Stimulated activated naive B cell treated with anti-CD40 and anti-IgM and Interleukin-4, amounts not matched to agents 10 μg/mL and 1 μg/mL and 100 μg/mL, for 72 hours (primary cell): Measurements from ENCODE around the gene BUB1B.

Experiments used
- ATAC-seq, 2 donors: fragments of 150-1000 bp; cut with Tn5 transposase; replicated peaks; 2 replicates each; pipeline ENCODE4 v1.10.0; 2021; ENCODE audit warnings: moderate library complexity in 1 of 2
- DNase-seq: peaks from one replicate; pipeline ENCODE4 v3.0.0; 2021
- H3K27ac Mint-ChIP-seq: one replicate; pipeline ENCODE4 v1.8.0; 2022; ENCODE audit warnings: mild to moderate bottlenecking, mixed read lengths
- H3K27me3 Mint-ChIP-seq, 2 donors: one replicate each; pipeline ENCODE4 v1.8.0; 2022; ENCODE audit warnings: mixed read lengths in 2 of 2
- H3K36me3 Mint-ChIP-seq, 2 donors: one replicate each; pipeline ENCODE4 v1.8.0; 2022; ENCODE audit warnings: mixed read lengths in 2 of 2, mild to moderate bottlenecking in 1 of 2
- H3K4me1 Mint-ChIP-seq, 2 donors: one replicate each; pipeline ENCODE4 v1.8.0; 2022; ENCODE audit warnings: mixed read lengths in 2 of 2, mild to moderate bottlenecking in 1 of 2
- H3K4me3 Mint-ChIP-seq, 2 donors: one replicate each; pipeline ENCODE4 v1.8.0; 2022; ENCODE audit warnings: mild to moderate bottlenecking in 2 of 2, mixed read lengths in 2 of 2, moderate library complexity in 1 of 2
- H3K9me3 Mint-ChIP-seq, 2 donors: one replicate each; pipeline ENCODE4 v1.8.0; 2022; ENCODE audit warnings: mixed read lengths in 2 of 2, mild to moderate bottlenecking in 1 of 2

Gene BUB1B

DNA sequence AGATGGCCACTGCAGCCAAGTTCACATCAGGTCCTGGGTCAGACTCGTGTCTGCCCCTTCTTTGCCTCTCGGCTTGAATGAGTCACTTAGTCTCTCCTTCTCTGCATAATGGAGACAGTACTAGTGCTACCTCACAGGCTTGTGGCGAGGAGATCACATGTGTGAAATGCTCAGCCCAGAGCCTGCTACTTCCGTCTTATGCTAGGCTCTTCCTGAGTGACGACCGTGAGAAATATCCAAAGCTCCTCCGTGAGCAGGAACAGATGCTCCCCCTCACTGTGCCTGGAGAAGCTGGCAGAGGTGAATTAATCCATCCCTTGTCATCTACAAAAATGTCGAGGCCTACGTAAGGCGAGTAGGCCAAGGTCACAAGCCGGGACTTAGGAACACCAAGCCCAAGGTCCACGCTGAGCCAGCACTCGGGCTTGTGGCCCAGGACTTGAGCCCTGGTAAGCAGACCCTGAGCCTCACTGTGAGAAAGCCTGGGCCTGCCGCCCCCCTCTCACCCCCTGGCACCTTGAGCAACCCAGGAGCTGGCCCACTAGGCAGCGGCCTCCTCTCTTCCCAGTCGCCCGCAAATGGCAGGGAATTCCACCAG lies 95.9 kb downstream of the BUB1B start:
- no peak overlapping the region for H3K4me3 Mint-ChIP-seq
- H3K9me3 Mint-ChIP-seq = no peaks in the 10 kb centered on the region
- no peak overlapping the region for H3K27ac Mint-ChIP-seq
- DNase-seq (no peak), ATAC-seq (no peak)
- peaks cover 23 to 37% of the 10 kb centered on the region in 2 donors for H3K27me3 Mint-ChIP-seq
- peaks cover 8 to 12% of the 10 kb centered on the region in 2 donors for H3K4me1 Mint-ChIP-seq
- no peaks in the 10 kb centered on the region for H3K36me3 Mint-ChIP-seq

DNA sequence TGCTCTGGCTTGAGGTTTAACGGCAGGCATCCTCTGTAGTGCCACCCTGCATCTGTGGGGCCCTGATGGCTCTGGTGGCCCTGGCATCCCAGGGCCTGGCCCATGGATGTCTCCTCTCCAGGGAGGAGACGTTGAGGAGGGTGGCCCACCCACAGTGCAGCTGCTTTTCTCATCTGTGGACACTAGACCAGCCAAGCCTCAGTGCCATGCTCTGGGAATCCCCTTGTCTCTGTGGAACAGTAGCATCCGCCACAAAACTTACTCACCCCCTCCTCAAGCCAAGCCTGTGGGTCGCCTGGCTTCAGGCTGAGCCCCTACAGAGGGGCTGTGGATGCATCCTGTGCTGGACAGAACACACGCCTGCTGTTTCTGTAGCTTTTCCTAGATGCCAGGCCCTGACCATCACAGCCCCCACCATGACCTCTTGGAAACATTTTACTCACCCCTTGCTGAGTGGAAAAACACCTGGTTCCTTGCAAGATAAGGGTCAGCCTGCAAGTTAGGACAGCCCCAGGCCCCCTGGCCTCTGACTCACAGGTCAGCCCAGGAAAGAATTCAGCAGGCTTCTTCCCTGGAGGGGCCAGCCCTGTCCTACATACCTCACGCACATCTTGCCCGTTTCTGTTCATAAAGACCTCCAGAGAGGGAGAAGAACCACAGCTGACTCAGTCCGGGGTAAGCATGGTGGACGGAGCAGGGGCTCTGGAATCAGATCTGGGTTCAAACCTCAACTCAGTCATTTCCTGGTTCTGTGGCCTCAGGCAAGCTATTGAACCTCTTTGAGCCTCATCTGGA lies 97.0 kb downstream of the BUB1B start:
- ATAC-seq = no peak
- Mint-ChIP-seq H3K36me3 (no peaks in the 10 kb centered on the region), H3K27ac (no peak overlapping the region), H3K27me3 (peaks cover 20 to 30% of the 10 kb centered on the region in 2 donors), H3K4me1 (peaks cover 8 to 11% of the 10 kb centered on the region in 2 donors), H3K9me3 (no peaks in the 10 kb centered on the region), H3K4me3 (no peak overlapping the region)
- no peak for DNase-seq

DNA sequence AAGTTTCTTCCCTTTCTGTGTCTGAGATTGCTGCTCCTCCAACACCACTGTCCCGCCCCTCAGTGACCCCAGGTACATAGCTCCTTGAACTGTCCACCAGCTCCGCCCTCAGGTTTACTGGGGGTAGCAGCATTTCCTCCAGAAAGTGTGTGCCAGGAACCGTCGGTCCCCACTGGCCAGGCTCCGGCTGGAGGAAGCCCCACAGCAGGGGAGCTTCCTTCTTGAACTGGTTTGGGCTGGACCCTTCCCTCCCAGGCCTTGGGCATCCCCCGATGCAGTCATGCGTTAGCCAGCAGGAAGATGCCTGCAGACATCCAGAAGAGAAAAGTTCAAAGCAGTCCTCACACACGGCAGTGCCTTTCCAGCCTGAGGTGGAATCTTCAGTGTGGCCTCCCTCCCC lies 97.7 kb downstream of the BUB1B start:
- peaks cover 3 to 4% of the 10 kb centered on the region in 2 donors for H3K4me1 Mint-ChIP-seq
- no peak overlapping the region for H3K4me3 Mint-ChIP-seq
- DNase-seq = no peak
- H3K9me3 Mint-ChIP-seq = no peaks in the 10 kb centered on the region
- peaks cover 13 to 23% of the 10 kb centered on the region in 2 donors for H3K27me3 Mint-ChIP-seq
- no peak for ATAC-seq
- H3K27ac Mint-ChIP-seq = no peak overlapping the region
- H3K36me3 Mint-ChIP-seq = no peaks in the 10 kb centered on the region

DNA sequence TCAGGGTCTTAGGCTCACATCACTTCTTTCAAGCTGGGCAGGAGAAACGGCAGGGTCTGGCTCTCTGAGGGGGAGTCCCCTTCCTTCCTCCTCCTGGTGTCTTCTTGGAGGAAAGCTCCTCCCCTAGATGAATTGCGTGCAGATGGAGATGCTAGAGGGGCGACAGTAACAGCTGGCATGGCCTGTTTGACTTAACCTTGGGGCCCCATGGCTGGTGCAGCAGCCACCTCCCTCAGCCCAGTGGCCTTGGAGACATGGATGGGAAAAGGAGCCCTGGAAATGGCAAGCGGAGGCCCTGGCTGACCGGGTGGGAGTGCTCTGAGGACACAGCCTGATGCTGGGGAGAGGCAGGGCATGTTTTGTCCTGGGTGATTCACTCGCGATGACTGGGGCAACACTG lies 98.2 kb downstream of the BUB1B start:
- no peaks in the 10 kb centered on the region for H3K9me3 Mint-ChIP-seq
- no peak overlapping the region for H3K27ac Mint-ChIP-seq
- H3K4me3 Mint-ChIP-seq = no peak overlapping the region
- DNase-seq (no peak), ATAC-seq (no peak)
- no peaks in the 10 kb centered on the region for H3K36me3 Mint-ChIP-seq
- no peaks in the 10 kb centered on the region for H3K4me1 Mint-ChIP-seq
- peaks cover 8 to 18% of the 10 kb centered on the region in 2 donors for H3K27me3 Mint-ChIP-seq

DNA sequence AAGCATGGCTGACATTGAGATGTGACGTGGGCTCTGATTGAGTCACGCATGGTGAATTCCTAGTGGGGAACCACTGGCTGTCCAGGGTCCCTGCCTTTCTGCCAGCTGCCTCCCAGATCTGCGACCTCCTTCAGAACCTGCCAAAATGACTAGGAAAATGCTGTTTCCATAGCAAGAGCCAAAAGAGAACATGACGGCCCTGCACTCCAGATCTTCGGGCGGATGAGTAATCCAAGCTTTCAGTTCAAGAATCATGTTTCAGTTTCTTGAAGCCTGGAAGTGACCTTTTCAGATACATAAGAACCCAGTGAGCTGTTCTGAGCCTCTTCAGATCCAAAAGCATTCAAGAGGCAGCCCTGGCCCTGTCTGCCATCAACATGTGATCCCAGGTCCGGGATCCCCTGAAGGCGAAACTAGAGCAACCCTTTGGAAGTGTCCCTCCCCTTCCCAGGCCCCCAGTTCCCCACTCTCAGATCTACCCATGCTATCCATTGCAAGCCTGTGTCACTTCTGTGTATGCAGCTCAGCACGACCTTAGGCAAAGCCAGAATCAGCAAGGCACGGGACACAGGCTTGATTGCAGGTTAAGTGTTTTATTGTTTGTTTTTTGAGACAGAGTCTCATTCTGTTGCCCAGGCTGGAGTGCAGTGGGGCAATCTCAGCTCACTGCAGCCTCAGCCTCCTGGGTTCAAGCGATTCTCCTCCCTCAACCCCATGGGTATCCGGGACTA lies 102.3 kb downstream of the BUB1B start:
- ATAC-seq = no peak

DNA sequence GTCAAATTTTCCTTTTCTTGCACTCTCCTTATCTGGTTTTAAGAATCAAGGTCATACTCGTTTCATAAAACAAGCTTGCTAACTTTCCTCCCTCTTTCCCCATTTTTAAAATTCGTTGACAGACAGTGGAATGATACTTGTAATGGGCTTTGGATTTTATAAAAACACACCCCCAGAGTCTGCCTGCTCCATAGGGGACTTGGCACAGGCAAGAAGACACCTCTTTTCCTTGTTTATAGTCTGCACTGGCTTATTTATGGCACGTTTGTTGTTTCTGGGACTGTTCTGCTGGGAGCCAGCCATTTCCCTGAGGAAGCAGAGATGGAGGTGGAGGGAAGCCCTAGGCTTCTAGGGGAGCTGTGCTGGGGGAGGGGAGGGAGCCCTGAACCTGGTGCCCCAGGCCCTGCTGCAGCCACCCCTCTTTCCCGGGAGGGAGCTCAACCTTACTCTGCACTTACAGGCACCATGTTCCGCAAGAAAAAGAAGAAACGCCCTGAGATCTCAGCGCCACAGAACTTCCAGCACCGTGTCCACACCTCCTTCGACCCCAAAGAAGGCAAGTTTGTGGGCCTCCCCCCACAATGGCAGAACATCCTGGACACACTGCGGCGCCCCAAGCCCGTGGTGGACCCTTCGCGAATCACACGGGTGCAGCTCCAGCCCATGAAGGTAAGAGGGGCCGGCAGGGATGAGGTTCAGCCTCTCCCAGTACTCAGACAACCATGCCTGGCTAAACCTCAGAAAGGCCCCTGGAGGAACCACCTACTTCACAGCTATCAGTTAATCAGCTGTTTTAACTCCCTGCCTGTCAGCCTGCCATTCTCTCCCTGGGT lies 103.7 kb downstream of the BUB1B start:
- H3K27ac Mint-ChIP-seq = no peak overlapping the region
- ATAC-seq (no peak), DNase-seq (no peak)
- no peaks in the 10 kb centered on the region for H3K4me1 Mint-ChIP-seq
- no peaks in the 10 kb centered on the region for H3K36me3 Mint-ChIP-seq
- H3K4me3 Mint-ChIP-seq = no peak overlapping the region
- H3K9me3 Mint-ChIP-seq = no peaks in the 10 kb centered on the region
- no peaks in the 10 kb centered on the region for H3K27me3 Mint-ChIP-seq

More for the DNA sequence above, 102.3 kb downstream of the BUB1B start:
- Mint-ChIP-seq H3K27me3 (peaks cover 5 to 6% of the 10 kb centered on the region in 2 donors), H3K36me3 (no peaks in the 10 kb centered on the region), H3K9me3 (no peaks in the 10 kb centered on the region), H3K4me1 (no peaks in the 10 kb centered on the region), H3K27ac (no peak overlapping the region), H3K4me3 (no peak overlapping the region)
- DNase-seq = no peak

DNA sequence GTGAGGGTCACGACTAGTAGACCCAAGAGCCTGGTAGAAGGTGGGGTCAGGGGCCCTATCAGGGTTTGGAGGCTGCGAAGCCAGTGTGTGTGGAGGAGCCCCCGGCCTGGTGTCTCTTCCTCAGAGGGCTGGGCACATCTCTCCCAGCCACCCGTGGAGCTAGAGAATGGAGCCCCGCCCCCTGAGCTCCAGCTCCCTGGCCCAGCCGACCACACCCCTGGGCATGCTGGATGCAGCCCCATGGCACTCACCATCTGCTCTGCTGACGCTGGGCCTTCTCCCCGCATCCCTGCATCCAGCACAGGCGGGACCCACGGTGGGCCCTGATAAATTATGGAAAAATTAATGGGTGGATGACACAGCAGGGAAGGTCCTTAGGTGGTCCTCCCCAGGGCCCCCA lies 104.5 kb downstream of the BUB1B start:
- Mint-ChIP-seq H3K36me3 (no peaks in the 10 kb centered on the region), H3K4me1 (no peaks in the 10 kb centered on the region), H3K27ac (no peak overlapping the region), H3K27me3 (no peaks in the 10 kb centered on the region), H3K9me3 (no peaks in the 10 kb centered on the region), H3K4me3 (no peak overlapping the region)
- ATAC-seq (no peak), DNase-seq (no peak)

DNA sequence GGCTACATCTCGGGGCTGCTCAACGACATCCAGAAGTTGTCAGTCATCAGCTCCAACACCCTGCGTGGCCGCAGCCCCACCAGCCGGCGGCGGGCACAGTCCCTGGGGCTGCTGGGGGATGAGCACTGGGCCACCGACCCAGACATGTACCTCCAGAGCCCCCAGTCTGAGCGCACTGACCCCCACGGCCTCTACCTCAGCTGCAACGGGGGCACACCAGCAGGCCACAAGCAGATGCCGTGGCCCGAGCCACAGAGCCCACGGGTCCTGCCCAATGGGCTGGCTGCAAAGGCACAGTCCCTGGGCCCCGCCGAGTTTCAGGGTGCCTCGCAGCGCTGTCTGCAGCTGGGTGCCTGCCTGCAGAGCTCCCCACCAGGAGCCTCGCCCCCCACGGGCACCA lies 105.0 kb downstream of the BUB1B start:
- H3K4me1 Mint-ChIP-seq = no peaks in the 10 kb centered on the region
- no peak for ATAC-seq
- no peak overlapping the region for H3K4me3 Mint-ChIP-seq

DNA sequence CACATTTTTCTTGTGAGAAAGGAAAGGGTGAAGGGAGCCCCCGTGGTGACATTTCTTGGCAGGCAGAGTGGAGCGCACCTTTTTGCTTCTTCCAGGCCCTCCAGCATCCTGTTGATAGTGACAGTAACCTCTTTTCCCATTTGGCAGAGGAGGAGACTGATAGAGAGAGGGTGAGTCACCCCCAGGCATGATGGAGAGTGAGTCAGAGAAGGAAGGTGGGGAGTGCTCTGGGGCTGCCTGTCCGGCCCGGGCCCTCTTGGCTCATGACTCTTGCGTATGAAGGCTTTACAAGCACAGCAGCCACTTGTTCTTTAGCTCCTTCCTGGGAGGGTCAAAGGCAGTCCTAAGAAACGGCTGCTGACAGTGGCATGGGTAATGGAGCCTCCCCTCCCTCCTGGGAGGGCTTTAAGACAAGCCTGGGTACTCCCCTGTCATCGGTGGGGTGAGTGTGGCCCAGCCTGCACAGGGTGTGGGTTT lies 106.0 kb downstream of the BUB1B start:
- H3K36me3 Mint-ChIP-seq = no peaks in the 10 kb centered on the region
- DNase-seq (no peak), ATAC-seq (no peak)
- H3K27ac Mint-ChIP-seq = no peak overlapping the region
- H3K4me3 Mint-ChIP-seq = no peak overlapping the region
- no peaks in the 10 kb centered on the region for H3K4me1 Mint-ChIP-seq
- no peaks in the 10 kb centered on the region for H3K27me3 Mint-ChIP-seq
- H3K9me3 Mint-ChIP-seq = no peaks in the 10 kb centered on the region

More for the DNA sequence above, 105.0 kb downstream of the BUB1B start:
- Mint-ChIP-seq H3K27me3 (no peaks in the 10 kb centered on the region), H3K9me3 (no peaks in the 10 kb centered on the region), H3K27ac (no peak overlapping the region), H3K36me3 (no peaks in the 10 kb centered on the region)
- DNase-seq = no peak

DNA sequence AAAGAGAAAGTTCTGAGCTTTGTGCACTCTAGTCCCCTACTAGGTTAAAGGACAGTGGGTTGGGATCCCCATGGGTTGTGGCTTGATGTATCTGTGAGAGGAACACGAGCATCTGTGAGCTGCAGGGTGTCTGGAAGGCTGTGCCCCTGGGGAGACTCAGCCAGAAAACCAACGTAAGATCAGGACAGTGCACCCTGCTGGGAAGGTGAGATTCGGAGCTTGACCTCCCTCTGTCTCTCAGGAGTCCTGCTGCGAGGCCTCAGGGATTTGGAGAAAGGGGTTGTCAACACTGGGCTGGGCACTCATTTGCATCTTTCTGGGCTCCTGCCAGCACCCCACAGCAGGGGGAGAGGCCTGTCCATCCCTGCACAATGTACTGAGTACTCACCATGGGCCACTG lies 106.8 kb downstream of the BUB1B start:
- Mint-ChIP-seq H3K4me3 (no peak overlapping the region), H3K36me3 (no peaks in the 10 kb centered on the region), H3K4me1 (no peaks in the 10 kb centered on the region), H3K9me3 (no peaks in the 10 kb centered on the region), H3K27me3 (no peaks in the 10 kb centered on the region), H3K27ac (no peak overlapping the region)
- ATAC-seq = no peak
- DNase-seq = no peak

DNA sequence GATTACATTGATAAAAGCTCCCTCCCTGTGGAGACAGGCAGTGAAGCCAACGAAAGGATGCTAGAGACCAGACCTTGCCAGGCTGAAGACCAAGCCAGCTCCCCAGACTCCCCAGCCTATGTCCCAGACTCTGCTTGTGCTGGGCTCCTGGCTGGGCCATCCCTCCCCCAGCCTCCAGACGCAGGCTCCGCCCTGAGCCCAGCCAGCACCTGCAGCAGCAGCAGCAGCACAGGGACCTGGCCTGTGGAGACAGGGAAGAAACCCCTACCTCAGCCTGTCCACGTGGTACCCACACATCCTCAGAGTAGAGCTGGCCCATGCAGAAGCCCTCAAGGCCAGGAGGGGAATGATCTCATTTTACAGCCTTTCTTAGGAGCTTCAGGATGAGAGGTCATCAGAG lies 108.7 kb downstream of the BUB1B start:
- no peak for DNase-seq
- Mint-ChIP-seq H3K9me3 (no peaks in the 10 kb centered on the region), H3K4me1 (peaks cover 3% of the 10 kb centered on the region in 2 donors), H3K27me3 (no peaks in the 10 kb centered on the region), H3K36me3 (no peaks in the 10 kb centered on the region), H3K4me3 (no peak overlapping the region), H3K27ac (no peak overlapping the region)
- no peak for ATAC-seq

DNA sequence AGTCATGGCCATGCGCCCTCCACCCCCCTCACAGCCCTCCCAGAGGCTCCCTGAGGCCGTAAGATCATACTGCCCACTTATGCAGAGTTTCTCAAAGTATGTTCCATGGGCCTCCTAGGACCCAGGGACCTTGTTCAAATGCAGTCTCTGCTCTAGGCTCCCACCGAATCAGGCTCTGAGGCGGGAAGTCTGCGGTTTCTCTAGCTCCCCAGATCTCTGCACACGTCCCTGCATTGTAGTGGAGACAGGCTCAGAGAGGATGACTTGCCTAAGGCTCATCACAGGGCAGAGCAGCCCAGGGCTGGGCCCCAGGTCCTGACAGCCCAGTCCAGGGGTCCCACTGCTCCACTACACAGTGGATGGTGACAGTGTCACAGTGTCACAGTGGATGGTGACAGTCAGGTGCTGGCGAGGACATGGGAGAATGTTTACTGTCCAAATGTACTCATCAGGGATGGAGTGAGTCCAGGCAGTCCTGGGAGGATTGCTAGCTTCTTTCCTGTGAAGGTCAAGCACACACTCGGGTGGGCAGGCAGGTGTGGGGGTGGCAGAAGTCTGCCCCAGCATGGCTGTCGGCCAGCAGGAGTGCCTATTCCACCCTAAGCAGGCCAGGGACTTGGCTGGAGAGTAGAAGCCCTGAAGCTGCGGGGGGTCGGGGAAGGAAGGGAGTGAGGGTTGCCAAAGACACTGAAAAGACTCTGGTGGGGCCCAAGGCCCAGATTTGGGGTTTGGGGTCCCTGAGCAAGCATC lies 109.6 kb downstream of the BUB1B start:
- no peaks in the 10 kb centered on the region for H3K9me3 Mint-ChIP-seq
- no peak overlapping the region for H3K4me3 Mint-ChIP-seq
- ATAC-seq (no peak), DNase-seq (no peak)
- no peak overlapping the region for H3K27ac Mint-ChIP-seq
- H3K4me1 Mint-ChIP-seq = peaks cover 6 to 7% of the 10 kb centered on the region in 2 donors
- no peaks in the 10 kb centered on the region for H3K36me3 Mint-ChIP-seq
- no peaks in the 10 kb centered on the region for H3K27me3 Mint-ChIP-seq
